Mucosa of stomach (tissue), 1 donor: ENCODE data around the gene SMPD3.
"Not testable (repeated sequence)": the region's sequence is repeated elsewhere in the genome, so short reads cannot be mapped to it uniquely, and the experiment has no call there.

ENCODE experiments used
- H3K27me3 ChIP-seq: one replicate; pipeline ENCODE4 v1.7.0; 2013; ENCODE audit warnings: mild to moderate bottlenecking, low read length; ENCODE audit not compliant: control insufficient read depth, insufficient read depth
- H3K36me3 ChIP-seq: one replicate; pipeline ENCODE4 v1.7.0; 2013; ENCODE audit warnings: low read length; ENCODE audit not compliant: control insufficient read depth, insufficient read depth
- H3K4me1 ChIP-seq: one replicate; pipeline ENCODE4 v1.7.0; 2013; ENCODE audit warnings: mild to moderate bottlenecking, low read length; ENCODE audit not compliant: control insufficient read depth, insufficient read depth
- H3K4me3 ChIP-seq: one replicate; pipeline ENCODE4 v1.7.0; 2013; ENCODE audit warnings: low read length
- H3K9ac ChIP-seq: one replicate; pipeline ENCODE4 v1.7.0; 2013; ENCODE audit warnings: mild to moderate bottlenecking, low read length, moderate library complexity
- H3K9me3 ChIP-seq: one replicate; pipeline ENCODE4 v1.7.0; 2013; ENCODE audit warnings: mild to moderate bottlenecking, low read length, moderate library complexity; ENCODE audit not compliant: control insufficient read depth
- donor health status: Pancreatic carcinoma.

Gene SMPD3

GRCh38 chr16:68448360-68448970, at the start of gene SMPD3:
TSS of gene SMPD3 (minus strand) at chr16:68448508. CDS start at chr16:68372181, 76,327 bp downstream.
- H3K36me3 ChIP-seq: no peaks in the 10 kb centered on the region
- H3K9me3 ChIP-seq: no peaks in the 10 kb centered on the region
- H3K4me1 ChIP-seq: peaks cover 27% of the 10 kb centered on the region
- peak within 1 kb of the TSS; percentile 26 for H3K9ac ChIP-seq
- H3K27me3 ChIP-seq: peaks cover 8% of the 10 kb centered on the region
- H3K4me3 ChIP-seq: peak within 1 kb of the TSS; percentile 44

- Histone ChIP-seq H3K4me1 (peaks cover 39% of the 10 kb centered on the region), H3K9me3 (no peaks in the 10 kb centered on the region), H3K4me3 (no peak overlapping the region), H3K36me3 (no peaks in the 10 kb centered on the region), H3K9ac (no peak overlapping the region), H3K27me3 (no peaks in the 10 kb centered on the region)
Observed at GRCh38 chr16:68496689-68497088, 48.4 kb upstream of the SMPD3 start.

DNA sequence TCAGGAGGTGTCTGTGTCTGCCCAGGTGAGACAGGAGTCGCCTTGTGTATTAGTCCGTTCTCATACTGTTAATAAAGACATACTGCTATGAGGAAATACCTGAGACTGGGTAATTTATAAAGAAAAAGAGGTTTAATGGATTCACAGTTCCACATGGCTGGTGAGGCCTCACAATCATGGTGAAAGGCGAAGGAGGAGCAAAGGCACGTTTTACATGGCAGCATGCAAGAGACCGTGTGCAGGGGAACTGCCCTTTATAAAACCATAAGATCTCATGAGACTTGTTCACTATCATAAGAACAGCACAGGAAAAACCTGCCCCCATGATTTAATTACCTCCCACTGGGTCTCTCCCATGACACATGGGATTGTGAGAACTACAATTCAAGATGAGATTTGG, 46.0 kb upstream of the SMPD3 start:
- not testable (repeated sequence) for H3K4me3 ChIP-seq, H3K9me3 ChIP-seq, H3K9ac ChIP-seq, H3K36me3 ChIP-seq, H3K27me3 ChIP-seq
- peaks cover 61% of the 10 kb centered on the region for H3K4me1 ChIP-seq

DNA sequence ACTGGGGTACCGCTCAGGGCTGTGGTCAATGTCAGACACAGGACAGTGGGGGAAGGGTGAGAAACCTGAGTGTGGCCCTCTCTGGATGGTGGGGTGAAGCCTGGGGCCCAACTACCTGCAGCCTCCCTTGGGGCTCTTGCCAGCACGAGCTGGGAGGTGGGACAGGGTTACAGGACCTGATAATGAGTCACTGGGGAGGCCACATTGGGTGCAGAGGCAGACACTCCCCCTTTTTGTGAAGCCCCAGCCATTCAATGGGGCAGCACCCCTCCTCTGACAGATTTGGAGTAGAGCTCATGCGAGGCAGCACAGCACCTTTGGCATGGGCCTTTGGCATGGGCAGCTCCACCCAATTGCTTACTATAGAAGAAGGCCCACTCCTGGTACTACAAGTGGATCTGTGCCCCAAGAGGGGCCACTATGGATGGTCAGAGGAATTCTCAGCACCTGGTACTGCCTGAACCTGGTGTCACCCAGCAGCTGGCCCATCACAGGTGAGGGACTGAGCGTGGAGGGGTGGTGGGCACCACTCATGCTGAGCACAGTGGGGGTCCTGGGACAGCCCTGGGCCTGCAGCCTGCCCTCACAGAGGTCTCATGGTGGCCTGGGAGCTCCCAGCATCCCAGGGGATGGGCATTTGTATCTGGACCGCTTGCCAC, 45.2 kb upstream of the SMPD3 start:
- Histone ChIP-seq H3K27me3 (no peaks in the 10 kb centered on the region), H3K9me3 (no peaks in the 10 kb centered on the region), H3K4me3 (no peak overlapping the region), H3K36me3 (no peaks in the 10 kb centered on the region), H3K9ac (peak overlapping the region; percentile 64), H3K4me1 (peaks cover 54% of the 10 kb centered on the region)

DNA sequence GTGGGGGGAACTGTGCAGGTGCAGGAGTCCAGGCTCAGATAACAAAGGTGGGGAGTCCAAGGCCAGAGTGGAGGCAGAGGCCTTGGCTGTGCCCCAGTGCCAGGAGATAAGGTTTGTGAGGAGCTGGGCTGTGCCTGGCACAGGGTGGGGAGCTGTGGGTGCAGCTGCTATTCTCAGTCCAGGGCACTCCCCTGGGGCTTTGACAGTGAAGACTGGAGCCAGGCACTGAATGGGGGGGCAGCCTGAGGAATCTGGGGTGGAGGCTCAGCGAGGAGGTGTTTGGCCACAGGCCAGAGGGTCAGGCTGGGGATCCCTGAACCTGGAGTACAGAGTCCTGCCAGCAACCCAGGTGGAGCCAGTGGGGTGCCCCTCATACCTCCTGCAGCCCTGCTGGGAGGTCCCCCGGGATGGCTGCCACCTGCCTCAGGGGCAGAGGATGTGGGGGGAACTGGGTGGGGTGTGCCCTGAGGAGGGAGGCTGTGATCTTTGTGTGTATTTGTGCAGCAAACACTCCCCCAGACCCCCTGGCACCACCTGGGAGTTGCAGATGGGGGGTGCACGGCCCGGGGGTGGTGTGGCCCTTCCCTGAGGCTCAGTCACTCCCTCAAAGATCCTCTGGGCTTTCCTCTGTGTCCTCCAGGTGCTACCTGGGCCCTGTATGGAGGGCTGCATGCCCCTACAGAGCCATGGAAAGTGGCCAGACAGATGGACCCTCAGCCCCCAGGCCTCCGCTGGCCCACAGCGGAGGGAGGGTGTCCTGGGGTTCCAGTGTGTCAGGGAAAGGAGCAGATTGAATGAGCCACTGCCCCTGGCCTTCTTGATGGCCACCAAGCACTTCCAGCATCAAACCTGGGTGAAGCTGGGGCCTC, 44.5 kb upstream of the SMPD3 start:
- no peaks in the 10 kb centered on the region for H3K27me3 ChIP-seq
- H3K9ac ChIP-seq: peak overlapping the region; percentile 64
- peaks cover 57% of the 10 kb centered on the region for H3K4me1 ChIP-seq
- no peak overlapping the region for H3K4me3 ChIP-seq
- no peaks in the 10 kb centered on the region for H3K9me3 ChIP-seq
- H3K36me3 ChIP-seq: no peaks in the 10 kb centered on the region

DNA sequence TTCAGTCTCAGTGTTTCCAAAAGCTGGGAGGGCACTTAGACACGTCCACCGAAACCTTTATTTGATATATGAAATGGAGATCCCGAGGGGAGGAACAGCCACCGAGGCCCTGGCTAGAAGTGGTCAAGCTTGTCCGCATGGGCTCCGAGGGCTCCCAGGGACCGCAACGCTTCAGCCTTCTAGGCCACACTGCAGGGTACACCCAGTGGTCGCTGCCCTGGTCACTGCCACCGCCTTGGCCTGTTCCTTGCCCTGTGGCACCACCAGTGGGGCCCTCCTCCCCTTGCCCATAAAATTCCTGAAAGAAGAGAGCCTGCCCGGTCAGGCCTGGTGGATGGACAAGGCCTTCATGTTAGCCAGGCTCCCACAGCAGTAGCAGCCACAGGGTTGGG, 43.8 kb upstream of the SMPD3 start:
- Histone ChIP-seq H3K36me3 (no peaks in the 10 kb centered on the region), H3K4me1 (peaks cover 63% of the 10 kb centered on the region), H3K9me3 (no peaks in the 10 kb centered on the region), H3K4me3 (no peak overlapping the region), H3K27me3 (no peaks in the 10 kb centered on the region), H3K9ac (peak overlapping the region; percentile 53)

- no peaks in the 10 kb centered on the region for H3K36me3 ChIP-seq
- no peaks in the 10 kb centered on the region for H3K27me3 ChIP-seq
- H3K4me3 ChIP-seq: peak overlapping the region; percentile 1
- no peaks in the 10 kb centered on the region for H3K9me3 ChIP-seq
- H3K9ac ChIP-seq: peak overlapping the region; percentile 53
- H3K4me1 ChIP-seq: peaks cover 64% of the 10 kb centered on the region
Observed at GRCh38 chr16:68491576-68491950, 43.3 kb upstream of the SMPD3 start.

DNA sequence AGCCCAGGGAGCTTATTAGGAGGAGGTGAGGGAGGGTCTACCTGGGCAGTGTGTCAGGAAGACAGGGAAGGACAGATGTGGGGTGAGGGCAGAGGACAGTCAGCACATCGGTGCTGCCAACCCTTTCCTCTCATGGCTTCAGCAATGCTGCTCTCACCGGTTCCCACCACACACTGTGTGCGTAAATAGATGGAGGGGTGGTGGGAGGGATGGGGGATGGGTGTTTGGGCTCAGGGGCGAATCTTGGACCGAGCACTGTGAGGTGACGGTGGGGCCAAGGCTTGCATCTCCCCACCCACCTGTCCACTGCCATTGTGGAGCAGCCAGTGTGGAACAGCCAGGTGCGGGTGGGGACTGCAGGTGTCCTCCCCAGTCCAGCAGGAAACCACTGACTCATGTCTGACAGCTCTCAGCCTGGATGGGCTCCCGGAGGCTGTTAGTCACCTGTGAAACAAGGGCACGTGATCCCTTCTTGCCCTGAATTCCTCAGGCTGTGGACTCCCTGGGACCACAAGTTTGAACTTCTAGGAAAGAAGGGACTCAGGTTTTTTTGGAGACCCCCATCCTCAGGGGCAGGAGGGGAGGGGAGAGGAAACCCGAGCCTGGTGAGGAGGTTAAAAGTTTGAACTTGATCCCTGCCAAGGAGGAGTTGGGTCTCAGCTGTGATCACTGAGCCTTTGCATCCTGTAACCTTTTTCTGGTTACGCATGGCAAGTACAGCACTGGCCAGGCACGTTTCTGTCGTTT, 42.7 kb upstream of the SMPD3 start:
- Histone ChIP-seq H3K9me3 (no peaks in the 10 kb centered on the region), H3K27me3 (no peaks in the 10 kb centered on the region), H3K36me3 (no peaks in the 10 kb centered on the region), H3K4me1 (peaks cover 65% of the 10 kb centered on the region), H3K9ac (peak overlapping the region; percentile 53), H3K4me3 (peak overlapping the region; percentile 1)

DNA sequence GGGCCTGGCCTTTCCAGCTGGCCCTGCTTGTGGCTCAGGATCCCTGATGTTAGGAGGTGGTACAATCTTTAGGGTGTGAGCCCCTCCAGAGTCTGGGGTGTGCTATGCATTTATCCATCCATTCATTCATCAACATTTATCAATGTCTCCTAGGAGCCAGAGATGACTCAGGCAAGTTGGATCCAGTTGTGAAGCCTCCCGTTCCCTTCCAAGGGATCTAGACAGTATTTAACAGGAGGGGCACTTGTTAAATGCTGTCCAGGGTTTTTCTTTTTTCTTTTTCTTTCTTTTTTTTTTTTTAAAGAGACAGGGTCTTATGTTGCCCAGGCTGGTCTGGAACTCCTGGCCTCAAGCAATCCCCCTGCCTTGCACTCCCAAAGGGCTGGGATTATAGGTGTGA, 42.0 kb upstream of the SMPD3 start:
- Histone ChIP-seq H3K9ac (peak overlapping the region; percentile 11), H3K4me1 (peaks cover 65% of the 10 kb centered on the region), H3K9me3 (no peaks in the 10 kb centered on the region)

DNA sequence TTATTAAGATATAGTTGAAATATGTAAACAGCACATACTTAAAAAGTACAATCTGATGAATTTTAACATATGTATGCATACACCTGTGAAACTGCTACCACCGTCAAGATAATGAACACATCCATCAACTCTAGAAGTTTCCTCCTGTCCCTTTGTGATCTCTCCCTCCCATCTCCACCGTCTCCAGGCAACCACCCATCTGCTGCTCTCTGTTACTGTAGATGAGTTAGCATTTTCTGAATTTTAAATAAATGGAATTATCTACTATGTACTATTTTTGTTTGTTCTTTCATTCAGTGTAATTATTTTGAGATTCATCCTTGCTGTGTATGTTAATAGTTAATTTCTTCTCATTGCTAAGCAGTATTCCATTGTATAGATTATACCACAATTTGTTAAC, 40.2 kb upstream of the SMPD3 start:
- H3K9ac ChIP-seq: no peak overlapping the region
- H3K36me3 ChIP-seq: no peaks in the 10 kb centered on the region
- peaks cover 60% of the 10 kb centered on the region for H3K4me1 ChIP-seq
- no peak overlapping the region for H3K4me3 ChIP-seq
- no peaks in the 10 kb centered on the region for H3K27me3 ChIP-seq
- no peaks in the 10 kb centered on the region for H3K9me3 ChIP-seq

More for the DNA sequence above, 42.0 kb upstream of the SMPD3 start:
- no peaks in the 10 kb centered on the region for H3K27me3 ChIP-seq
- H3K36me3 ChIP-seq: no peaks in the 10 kb centered on the region
- no peak overlapping the region for H3K4me3 ChIP-seq

DNA sequence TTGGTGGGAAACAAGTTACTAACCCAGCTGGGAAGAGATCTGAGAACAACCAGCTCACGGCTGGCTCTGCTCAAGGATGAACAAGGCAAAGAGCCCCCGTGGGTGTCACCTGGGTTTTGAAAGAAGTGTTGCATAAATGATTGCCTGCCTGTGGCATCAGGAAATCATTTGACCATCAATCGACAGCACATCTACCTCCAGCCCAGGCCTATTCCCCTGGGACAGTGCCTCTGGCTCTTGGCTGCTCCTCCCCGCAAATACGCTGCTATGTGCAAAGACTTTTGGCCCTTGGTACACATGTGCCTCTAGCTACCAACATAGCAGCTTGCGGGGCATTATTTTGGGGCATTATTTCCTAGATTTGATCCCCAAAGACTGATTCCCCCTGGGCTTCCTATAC, 39.4 kb upstream of the SMPD3 start:
- H3K4me3 ChIP-seq: no peak overlapping the region
- no peak overlapping the region for H3K9ac ChIP-seq
- no peaks in the 10 kb centered on the region for H3K27me3 ChIP-seq
- H3K9me3 ChIP-seq: no peaks in the 10 kb centered on the region
- peaks cover 51% of the 10 kb centered on the region for H3K4me1 ChIP-seq
- no peaks in the 10 kb centered on the region for H3K36me3 ChIP-seq

- peaks cover 47% of the 10 kb centered on the region for H3K4me1 ChIP-seq
- no peaks in the 10 kb centered on the region for H3K9me3 ChIP-seq
- H3K36me3 ChIP-seq: no peaks in the 10 kb centered on the region
- H3K27me3 ChIP-seq: no peaks in the 10 kb centered on the region
- H3K9ac ChIP-seq: no peak overlapping the region
- H3K4me3 ChIP-seq: no peak overlapping the region
Observed at GRCh38 chr16:68487203-68487514, 38.9 kb upstream of the SMPD3 start.
